Putamen (tissue), 1 donor: ENCODE data around the gene JUN.

ENCODE experiments used
- DNase-seq: peaks from one replicate; pipeline ENCODE4 v3.0.0-alpha.2; 2016; ENCODE audit warnings: low spot score

The JUN gene

DNA sequence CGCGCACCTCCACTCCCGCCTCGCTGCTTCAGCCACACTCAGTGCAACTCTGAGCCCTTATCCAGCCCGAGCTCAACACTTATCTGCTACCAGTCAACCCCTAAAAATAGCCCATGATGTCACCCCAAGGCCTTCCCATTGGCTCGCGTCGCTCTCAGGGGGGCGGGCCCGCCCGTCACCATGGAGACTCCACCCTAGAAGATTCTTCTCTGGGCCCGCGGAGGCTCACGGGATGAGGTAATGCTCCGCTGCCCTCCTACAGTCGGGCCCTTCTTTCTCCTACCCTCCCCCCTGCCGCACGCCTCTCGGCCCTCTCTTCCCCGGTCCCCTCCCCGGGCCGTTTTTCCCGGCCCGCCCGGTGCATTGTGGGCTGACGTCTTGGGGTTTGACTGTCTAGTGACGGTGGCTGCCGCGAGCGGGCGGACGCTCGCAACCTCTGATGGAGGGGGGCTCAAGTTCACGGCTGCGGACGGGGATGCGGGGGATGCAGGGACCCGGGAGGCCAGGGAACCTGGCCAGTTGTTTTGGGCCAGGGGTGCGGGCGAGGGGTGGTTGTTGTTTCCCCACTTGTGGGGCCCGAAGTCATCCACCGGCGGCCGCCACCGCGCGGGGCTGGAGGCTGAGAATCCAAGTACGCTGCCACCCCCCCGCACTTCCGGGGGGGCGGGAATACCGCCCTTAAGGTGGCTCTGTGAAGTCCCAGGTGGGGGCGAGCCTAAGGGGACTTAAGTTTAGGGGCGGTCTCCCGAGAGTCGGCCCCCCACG, at the start of gene JUN:
TSS of gene JUN (minus strand) at position 55 of the 765 bp plus-strand sequence. CDS start 977 bp downstream, outside the sequence.
- peak; percentile 100 for DNase-seq

DNA sequence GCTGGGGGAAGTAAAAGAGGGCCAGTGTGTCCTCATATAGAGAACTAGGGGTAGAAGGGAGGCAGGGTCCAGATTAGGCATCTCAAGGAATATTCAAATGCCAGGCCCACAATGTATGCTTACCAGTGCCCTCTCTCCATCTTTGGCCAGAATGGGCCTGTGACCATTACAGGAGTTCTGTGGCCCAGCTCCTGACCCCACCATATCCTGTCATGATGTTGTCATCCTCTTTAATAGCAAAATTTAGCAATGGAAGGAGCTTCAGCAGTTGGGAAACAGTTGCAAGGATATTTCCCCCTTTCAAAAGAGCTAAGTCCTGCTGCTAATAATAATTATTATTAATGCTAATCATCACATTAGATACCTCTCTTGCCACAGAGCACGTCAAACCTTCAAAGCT, 49.3 kb upstream of the JUN start:
- no peak for DNase-seq

DNA sequence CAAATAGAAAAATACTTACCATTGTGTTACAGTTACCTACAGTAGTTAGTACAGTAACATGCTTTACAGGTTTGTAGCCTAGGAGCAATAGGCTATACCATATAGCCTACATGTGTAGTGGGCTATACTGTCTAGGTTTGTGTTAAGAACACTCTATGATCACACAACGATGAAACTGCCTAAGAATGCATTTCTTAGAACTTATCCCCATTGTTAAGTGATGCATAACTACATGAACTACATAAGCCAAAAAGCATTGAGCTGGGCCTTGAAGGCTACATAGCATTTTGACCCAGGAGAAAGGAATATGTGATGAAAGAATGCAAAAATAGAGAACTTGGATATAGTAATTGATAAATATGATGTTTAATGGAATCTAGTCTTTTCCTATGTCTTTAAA, 46.4 kb upstream of the JUN start:
- no peak for DNase-seq

DNA sequence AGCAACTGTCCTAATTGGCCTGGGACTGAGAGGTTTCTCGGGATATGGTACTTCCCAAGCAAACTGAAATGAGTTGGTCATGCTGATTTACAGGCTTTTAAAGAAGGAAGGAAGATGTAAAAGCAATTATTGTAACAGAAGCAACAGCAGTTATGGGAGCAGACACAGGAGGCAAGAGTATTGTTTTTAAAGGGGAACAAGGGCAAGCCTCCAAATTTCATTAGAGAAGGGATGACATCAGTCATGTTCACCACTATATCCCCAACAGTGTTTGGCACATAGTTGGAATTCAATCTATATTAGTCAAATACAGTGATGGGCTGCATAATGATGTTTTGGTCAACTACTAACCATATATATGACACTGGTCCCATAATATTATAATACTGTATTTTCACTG, 46.0 kb upstream of the JUN start:
- no peak for DNase-seq

DNA sequence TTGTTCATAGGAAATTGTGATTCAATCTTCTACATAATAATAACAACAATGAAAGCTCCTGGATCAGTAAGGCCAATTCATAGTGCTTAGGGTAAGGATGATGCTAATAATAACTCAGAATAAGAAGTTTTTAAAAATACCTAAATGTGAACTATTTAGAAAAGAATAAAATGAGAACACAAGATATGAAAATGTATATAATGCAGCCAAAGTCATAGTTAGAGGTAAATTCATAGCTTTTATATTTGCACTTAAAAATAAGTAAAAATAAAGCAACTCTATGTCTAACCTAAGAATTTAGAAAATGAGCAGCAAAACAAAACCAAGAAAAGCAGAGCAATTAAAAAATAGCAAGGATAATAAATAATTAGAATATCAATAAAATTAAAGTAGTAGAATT, 43.5 kb upstream of the JUN start:
- DNase-seq: no peak

DNA sequence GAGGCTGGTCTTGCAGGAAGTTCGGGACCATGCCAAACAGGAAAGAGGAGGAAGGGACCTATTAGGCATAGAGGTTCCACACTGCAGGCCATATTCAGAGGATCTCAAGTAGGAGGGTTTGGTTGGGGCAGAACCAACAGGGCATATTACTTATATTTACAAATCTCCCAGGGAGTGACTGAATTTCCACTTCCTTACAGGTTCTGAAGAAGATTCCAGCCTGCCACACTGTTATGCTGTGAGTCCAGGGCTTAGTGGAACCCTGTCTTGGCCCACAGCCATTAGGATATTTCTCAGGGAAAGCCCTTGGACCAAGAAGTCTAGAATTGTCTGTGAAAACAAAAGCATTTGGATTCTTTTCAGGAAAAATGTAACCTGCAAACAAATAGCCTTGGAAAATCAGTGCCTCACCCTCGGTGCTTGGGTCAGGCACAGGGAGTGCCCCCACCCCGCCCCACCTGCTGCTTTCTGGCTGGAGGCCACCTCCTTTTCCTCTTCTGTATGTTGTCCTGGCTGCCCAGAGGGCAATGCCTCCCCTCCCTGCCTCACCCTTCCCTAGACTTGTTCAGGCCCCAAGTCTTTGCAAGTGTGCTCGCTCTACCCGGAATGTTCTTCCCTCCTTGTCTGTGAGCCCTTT, 41.0 kb upstream of the JUN start:
- DNase-seq: no peak

DNA sequence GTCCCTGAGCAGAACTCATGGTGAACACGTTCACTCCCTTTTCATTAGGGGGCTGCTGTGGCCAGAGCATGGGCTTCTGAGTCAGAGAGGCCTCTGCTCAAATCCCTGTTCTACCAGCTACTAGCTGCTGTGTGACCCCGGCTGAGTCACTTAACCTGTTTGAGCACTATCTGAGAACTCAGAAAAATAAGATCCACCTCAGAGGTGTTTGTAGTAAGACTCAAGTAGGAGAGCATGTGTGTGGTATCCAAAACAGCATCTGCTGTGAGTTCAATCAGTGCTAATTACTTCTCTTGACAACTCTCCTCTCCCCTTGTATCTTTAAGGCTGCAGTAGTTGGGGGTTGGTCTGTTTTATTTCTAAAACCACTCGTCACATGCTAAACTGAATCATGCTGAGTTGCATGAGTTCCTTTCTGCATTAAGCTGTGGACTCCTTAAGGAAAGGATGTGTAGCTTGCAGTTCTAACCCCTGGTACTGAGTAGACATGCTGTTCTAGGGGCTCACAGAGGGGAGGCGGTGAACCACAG, 39.7 kb upstream of the JUN start:
- DNase-seq: no peak

DNA sequence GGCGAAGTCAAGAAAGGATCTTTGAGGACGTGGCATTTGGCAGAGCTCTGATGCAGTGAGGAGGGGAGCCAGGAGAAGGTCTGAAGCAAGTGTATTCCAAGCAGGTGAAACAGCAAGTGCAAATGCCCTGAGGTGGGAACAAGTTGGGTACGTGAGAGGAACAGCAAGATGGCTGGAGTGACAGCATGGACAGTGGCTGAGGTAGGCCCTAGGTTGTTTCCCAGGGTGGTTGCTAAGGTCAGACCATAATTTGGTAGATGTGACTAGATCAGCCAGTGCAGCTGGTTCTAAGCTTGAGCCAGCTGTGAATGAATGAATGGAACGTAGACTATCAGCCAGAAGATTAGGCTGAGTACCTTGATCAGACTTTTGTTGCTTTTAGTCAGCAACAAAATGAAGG, 37.5 kb upstream of the JUN start:
- DNase-seq: no peak

DNA sequence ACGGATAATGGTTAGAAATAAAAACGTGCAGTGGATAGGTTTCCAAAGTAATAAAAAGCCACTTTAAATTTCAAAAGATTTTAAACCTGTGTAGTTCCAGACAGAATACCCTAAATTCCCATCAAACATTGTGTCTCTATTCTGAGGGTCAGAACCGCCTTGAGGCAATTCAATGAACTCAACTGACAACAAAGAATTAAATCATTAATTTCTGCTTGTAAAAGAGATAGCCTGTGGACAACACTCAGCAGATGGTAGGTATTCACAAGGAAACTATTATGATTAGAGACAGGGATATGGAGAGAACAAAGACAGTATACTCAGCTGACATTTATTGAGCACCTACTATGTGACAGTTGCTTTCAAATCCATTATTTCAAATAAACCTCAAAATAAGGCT, 35.1 kb upstream of the JUN start:
- no peak for DNase-seq

DNA sequence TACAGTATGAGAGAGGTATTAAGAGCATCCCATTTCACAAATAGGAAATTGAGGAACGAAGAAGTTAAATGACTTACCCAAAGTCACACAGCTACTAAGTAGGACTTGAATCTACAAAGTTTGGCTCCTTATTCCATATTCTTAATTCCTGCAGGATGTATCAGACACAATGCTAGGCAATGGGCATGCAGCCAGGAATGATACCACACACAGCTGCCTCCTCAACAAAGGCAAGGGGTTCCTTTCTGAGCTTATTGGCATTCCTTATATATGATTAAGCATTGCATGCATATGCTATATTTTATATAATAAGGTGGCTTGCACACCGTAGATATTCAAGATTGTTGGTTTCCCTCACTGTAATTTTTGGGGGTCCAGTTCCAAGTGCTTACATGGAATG, 34.2 kb upstream of the JUN start:
- no peak for DNase-seq

DNA sequence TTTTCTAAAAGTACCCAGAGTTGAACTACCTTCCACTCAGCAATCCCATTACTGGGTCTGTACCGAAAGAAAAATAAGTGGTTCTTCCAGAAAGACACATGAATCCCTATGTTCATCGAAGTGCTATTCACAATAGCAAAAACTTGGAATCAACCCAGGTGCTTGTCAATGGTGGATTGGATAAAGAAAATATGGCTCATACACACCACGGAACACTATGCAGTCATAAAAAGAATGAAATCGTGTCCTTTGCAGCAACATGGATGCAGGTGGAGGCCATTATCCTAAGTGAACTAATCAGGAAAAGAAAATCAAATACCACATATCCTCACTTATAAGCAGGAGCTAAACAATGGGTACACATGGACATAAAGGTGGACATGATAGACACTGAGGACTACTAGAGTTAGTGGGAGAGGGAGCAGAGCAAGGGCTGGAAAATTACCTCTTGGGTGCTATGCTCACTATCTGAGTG, 32.9 kb upstream of the JUN start:
- DNase-seq: no peak

DNA sequence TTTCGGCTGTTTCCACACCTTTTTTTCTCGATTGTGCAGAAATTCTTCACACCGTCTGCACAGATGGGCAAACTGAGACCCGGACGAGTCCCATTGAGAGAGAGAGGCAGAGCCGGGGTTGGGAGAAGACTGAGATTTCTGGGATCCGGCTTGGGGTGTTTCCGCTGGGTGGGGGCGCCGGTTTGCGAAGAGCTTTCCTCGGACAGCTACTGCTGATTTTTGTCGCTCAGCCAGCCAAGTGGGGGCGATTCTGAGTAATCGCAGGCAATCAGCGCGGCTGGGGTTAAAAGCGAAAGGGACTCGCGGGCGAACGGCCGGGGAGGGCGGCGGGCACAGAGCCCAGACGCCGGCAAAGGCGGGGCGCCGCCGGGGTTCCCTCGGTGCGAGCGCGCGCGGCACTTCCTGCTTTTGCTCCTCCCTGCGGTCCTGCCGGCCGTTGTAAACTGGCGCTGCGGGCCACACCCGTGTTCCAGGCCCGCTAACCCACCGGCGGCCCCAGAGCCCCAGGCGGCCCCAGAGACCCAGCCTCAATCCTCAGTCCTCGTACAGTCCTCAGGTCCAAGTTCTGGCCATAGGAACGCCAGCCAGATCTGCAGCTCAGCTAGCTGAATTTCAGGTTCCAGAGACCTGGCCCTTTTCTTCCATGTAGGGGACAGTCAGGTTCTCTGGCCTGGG, 32.4 kb upstream of the JUN start:
- peak; percentile 85 for DNase-seq

DNA sequence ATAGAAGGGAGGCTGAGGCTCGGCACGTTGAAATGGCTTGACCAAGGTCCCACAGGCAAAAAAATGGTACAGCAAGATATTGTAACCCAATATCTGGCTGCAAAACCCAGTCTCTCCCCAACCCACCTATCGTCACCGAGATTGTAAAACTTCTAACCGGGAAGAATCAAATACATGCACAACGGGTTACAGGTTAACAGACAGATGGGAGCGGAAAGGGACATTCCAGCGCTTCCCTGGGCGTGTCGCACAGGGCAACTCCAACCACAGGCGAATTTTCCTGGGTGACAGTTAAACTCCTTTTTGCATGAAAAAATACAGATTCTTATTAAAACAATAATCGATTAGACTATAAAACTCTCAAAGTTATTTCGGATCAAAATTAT, 31.8 kb upstream of the JUN start:
- DNase-seq: no peak

DNA sequence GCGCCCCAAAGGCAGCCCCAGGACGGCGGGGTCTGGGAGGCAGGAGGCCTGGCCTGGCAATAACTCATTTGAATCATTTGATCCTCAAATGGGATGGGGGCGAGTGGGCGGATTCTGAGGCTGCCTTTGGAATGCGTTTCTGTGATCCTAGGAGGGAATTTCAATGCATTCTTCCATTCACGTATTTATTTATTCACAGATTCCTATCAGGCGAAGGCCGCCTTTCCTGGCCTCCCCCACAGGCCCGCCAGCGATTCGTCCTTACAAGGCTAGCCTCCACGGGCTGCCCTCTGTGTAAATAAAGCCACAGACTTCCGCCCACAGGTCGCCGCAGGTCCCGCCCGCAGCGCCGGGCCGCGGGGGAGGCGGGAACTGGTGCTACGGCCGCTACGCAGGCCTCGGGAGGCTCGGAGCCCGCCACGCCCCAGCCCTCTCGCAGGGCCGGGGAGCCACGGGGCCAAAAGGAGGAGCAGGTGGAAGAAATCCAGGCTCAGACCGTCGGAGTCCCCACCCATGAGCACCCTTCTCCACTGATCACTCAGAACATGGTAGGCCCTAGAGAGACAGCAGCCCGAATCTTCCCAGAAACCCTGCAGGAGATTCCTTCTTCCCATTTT, 31.3 kb upstream of the JUN start:
- DNase-seq: peak; percentile 25

DNA sequence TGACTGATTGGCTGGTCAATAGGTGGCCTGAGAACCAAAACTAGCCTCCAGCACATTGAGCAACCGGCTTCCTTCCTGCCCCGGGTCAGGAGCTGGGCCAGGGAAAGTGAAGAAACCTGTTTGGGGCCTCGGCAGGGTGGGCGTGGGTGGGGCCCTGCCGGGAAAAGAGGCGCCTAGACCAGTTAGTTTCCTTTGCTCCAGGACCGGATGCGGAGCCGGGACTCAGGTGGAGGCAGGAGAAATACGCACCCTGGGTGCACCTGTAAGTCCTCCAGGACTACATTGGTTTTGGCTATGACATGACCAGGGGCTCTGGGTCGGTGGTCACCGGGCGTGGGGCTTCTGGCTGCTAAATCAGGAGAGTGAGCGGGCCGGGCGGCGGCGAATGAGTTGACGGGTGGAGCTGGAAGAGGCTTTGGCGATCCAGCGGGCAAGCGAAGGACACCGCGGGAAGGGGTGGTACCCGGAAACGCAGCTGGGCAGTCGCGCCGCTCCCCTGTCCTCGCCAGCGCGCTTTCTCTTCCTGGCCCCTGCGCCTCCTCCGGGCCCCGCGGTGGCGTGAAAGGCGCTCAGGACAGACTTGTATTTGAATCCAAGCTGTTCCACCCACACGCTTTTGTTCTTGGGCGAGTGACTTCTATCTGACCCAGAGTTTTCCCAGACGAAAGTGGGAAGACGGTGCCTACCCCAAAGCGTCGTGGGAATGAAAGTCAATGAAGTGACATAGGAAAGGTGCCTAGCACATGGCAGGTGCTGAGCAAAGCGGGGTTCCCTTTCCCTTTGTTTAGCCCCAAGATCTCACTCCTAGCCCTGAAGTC, 30.6 kb upstream of the JUN start:
- no peak for DNase-seq

DNA sequence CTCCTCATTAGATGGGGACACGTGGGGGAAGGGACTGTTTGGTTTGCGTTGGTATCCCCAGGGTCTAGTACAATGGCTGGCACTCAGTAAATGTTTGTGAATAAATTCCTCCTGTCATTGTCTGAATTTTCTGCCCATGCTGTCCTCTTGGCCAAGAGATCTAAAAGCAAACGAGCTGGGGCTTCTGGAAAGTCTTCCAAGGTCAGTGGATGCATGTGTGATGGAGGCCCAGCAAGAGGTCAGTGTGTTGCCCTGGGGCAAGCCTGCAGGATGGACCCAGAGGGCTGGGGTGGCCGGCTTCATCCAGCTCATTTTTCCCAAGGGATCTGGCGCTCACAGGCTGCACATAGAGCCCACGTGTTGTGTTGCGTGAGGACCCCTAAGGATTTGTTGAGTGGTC, 30.0 kb upstream of the JUN start:
- no peak for DNase-seq

DNA sequence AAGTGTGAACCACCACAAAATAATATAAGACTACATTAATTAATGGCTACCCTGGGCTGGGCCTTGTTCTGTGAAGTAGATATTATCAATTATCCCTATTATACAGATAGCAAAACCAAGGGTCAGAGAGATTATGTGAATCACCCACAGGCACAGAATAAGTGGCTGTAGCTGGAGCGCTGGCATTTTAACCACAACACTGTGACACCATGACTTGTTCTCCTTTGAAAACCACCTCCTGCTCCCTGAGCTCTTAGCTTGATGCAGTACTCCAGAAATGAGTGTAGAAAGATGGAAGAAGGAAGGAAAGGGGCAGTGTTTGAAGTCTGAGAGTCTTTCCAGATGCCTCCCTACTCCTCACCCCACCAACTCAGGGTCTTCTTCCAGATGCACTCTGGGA, 29.5 kb upstream of the JUN start:
- DNase-seq: no peak

DNA sequence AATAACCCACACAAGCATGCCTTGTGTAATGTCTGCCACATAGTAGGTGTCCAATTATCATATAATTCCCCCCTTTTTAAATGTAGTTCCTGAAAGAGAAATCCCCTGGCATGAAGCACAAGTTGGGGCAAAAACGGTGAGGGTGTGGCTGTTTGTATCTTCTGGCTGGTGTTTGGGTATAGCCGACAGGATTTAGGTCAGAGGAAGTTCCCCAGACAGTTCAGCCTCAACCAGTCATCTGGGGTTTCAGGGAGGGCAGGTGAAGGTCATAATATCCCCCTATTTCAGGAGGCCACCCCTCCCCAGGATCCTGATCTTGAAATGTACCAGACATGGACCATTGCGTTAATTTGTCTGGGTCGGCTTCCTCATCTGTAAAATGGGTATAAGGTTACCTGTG, 29.1 kb upstream of the JUN start:
- DNase-seq: no peak

DNA sequence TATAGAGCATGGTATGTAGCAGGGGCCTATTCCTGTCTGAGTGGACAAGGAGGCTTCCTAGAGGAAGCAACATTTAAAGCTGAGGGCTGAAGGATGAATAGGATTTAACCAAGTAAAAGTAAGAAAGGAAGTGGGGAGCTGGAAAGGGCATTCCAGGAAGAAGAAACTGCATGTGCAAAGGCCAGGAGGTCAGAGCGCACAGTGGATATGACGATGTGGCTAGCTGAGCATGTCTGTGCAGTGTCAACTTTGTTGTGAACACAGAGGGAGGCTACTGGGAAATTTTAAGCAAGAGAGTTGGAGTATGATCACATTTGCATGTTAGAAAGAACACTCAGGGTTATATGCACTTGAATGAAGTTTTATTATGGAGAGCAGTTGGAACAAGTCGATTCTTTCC, 28.6 kb upstream of the JUN start:
- no peak for DNase-seq

DNA sequence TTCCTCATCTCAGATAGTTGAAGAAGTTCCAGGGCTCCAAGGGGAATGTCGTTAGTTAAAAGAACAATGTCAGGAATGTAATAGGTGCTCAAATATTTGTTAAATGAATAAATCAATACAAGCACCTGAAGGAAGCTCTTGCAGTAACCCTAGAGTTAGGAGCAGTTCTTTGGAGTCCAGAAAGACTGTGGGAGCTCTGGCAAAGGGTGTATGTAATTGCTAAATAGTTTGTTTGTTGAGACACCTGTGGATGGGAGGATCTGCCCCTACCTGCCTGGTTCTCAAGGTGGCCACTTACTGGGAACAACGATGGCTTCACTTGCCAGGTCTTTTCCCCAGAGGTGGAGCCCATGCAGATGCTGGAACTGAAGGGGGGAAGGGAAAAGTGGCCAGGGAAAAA, 27.5 kb upstream of the JUN start:
- DNase-seq: no peak

DNA sequence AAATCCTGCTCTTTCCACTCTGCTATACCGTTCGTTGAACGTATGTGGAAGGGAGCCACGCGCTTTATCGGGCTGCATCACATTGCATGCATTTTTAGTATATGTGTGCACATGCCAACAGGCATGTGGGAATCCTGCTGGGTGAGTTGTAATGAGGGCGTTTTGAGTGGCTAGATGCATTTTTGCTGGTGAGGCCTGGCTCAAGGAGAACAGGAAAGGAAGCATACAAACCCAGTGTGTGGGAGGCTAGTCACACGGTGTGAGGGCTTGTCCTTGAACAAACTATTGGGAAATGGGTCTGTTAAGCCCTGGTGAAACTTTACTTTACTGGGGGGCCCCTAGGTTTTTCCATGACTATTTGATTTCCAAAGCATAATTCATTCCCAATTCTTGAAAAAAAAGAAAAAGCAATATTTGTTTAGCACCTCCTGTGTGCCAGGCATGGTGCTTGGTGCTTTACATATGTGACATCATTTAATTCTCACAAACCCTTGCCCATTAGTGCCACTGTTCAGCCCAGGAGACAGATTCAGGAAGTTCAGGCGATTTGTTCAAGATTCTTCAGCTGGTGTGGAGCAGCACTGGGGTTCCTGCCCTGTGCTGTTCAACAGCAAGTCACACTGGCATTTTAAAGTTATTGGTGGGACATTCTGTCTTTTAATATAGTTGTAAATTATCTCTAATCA, 25.6 kb upstream of the JUN start:
- no peak for DNase-seq
